ENCODE data around the gene NUP160. TPM values are rescaled to one million over a fixed set of nuclear protein-coding genes. Genes with fewer than 3 reads are reported as not detected.
"Not testable (repeated sequence)": the region's sequence is repeated elsewhere in the genome, so short reads cannot be mapped to it uniquely, and the experiment has no call there.

Gene NUP160
- total and polyA plus RNA-seq, 2 of the 8 experiments (the other 6 are each of a cell fraction or from before 2014, with no cell fraction given) = 44.6 to 100 TPM

DNA sequence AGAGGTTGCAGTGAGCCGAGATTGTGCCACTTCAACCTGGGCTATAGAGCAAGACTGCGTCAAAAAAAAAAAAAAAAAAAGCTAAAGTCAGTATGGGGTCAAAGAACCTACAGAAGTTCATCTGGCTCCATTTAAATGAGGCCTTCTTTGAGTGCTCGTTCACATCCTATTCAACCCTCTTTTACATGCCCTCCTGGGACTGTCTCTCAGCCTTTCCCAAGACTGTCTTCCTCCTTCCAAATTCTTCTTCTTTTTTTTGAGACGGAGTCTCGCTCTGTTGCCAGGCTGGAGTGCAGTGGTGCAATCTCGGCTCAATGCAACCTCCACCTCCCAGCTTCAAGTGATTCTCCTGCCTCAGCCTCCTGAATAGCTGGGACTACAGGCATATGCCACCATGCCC lies 18.7 kb upstream of the NUP160 start:
- POLR2A ChIA-PET (ENCODE audit: partially characterized antibody); H3K4ac ChIP-seq (replicated peaks; ENCODE audit: insufficient read length, low read depth, low read length); H3K4me3 ChIP-seq (ENCODE audit: extremely low read depth in 1 of 4, insufficient read depth in 2 of 4, low read depth in 3 of 4, low read length in 4 of 4); H3K79me2 ChIP-seq (ENCODE audit: control insufficient read depth in 1 of 2, insufficient read depth in 2 of 2, low read length in 2 of 2); H3K4me1 ChIP-seq (replicated peaks in 1 of 4; ENCODE audit: control insufficient read depth in 3 of 4, insufficient read depth in 4 of 4, low read length in 3 of 4); H3K4me2 ChIP-seq (ENCODE audit: insufficient read depth in 1 of 2, low read depth in 2 of 2, low read length in 2 of 2); H3K27me3 ChIP-seq (replicated peaks in 1 of 4; ENCODE audit: control insufficient read depth in 3 of 4, extremely low read depth in 1 of 4, insufficient read depth in 3 of 4, low read length in 3 of 4); H2BK120ac ChIP-seq (replicated peaks; ENCODE audit: low read depth, low read length); H3K23ac ChIP-seq (ENCODE audit: insufficient read length); DNase-seq (ENCODE audit: low read depth in 1 of 2, low spot score in 2 of 2); H3K14ac ChIP-seq (ENCODE audit: insufficient read length); H3K9ac ChIP-seq (replicated peaks in 1 of 4; ENCODE audit: extremely low read depth in 1 of 4, low read depth in 3 of 4, low read length in 3 of 4); H3K27ac ChIP-seq (ENCODE audit: low read depth, low read length); H4K91ac ChIP-seq (replicated peaks; ENCODE audit: insufficient read length, low read length); H2BK15ac ChIP-seq (ENCODE audit: low read length); H2BK20ac ChIP-seq (ENCODE audit: low read length); H2BK12ac ChIP-seq (ENCODE audit: low read depth, low read length); H2BK5ac ChIP-seq (ENCODE audit: low read depth, low read length); H2AK5ac ChIP-seq (ENCODE audit: low read depth, low read length); H4K20me1 ChIP-seq (replicated peaks in 1 of 2; ENCODE audit: control insufficient read depth in 1 of 2, insufficient read depth in 2 of 2, low read length in 2 of 2); H3K56ac ChIP-seq (replicated peaks; ENCODE audit: insufficient read length, low read depth, low read length); H4K8ac ChIP-seq (ENCODE audit: extremely low read depth, insufficient read depth, low read length); H2AFZ ChIP-seq (ENCODE audit: low read length); H3K23me2 ChIP-seq (ENCODE audit: low read depth, low read length); H3K9me3 ChIP-seq (ENCODE audit: insufficient read depth in 2 of 2, low read depth in 1 of 2, low read length in 1 of 2); H3K36me3 ChIP-seq (ENCODE audit: control insufficient read depth in 2 of 4, insufficient read depth in 4 of 4, low read length in 3 of 4); H3K18ac ChIP-seq (ENCODE audit: extremely low read depth, low read length); H4K5ac ChIP-seq (ENCODE audit: insufficient read length, low read depth, low read length); FAIRE-seq; H3K79me1 ChIP-seq (ENCODE audit: low read depth, low read length): not testable (repeated sequence)
- WGBS, 2 experiments (ENCODE audit: extremely low coverage in 1 of 2, insufficient coverage in 1 of 2, insufficient read length in 1 of 2, insufficient replicate concordance in 2 of 2, low coverage in 1 of 2, low lambda C conversion rate in 2 of 2, missing lambda C conversion rate in 1 of 2) = 94% methylated on average over 6 of the region's 6 CpGs; no CpG with 5 or more reads in 1 of the 2 experiments
- CTCF ChIA-PET (ENCODE audit: partially characterized antibody) = interaction anchor here (1.2 kb wide), 2 partner anchors 13 to 14 kb away, joined by 3 to 4 read pairs; no protein-coding TSS in a partner anchor
